Esophagus squamous epithelium (tissue), 5 donors: ENCODE measurements around the gene SLC17A5. TPM values are rescaled to one million over a fixed set of nuclear protein-coding genes. Genes with fewer than 3 reads are reported as not detected.
A peak's percentile ranks its signal among the peaks of the same experiment; 100 is the strongest.
"Not testable (repeated sequence)": the region's sequence is repeated elsewhere in the genome, so short reads cannot be mapped to it uniquely, and the experiment has no call there.

Experiments used
- DNase-seq: peaks from one replicate; lab custom pipeline; 2025; lab: John Stamatoyannopoulos, UW
- H3K27ac ChIP-seq, 4 donors: fragments of 200-600 bp; sonication (generic); one replicate each; pipeline ENCODE4 v1.5.1; 2016 to 2019; ENCODE audit warnings: mild to moderate bottlenecking in 1 of 4
- H3K27me3 ChIP-seq, 4 donors: fragments of 200-600 bp; sonication (generic); 1 replicate in 3 of 4; 2 replicates in 1 of 4; pipeline versions ENCODE4 v1.5.1 to v1.6.0; 2017 to 2021; ENCODE audit warnings: antibody characterized with exemption in 1 of 4
- H3K36me3 ChIP-seq, 3 donors: fragments of 200-600 bp; sonication (generic); one replicate each; pipeline ENCODE4 v1.5.1; 2016 to 2019
- H3K4me1 ChIP-seq, 3 donors: fragments of 200-600 bp; sonication (generic); one replicate each; pipeline ENCODE4 v1.5.1; 2017 to 2019
- H3K4me3 ChIP-seq, 4 donors: fragments of 200-600 bp; sonication (generic); 1 replicate in 3 of 4; 2 replicates in 1 of 4; pipeline ENCODE4 v1.5.1; 2016 to 2019; ENCODE audit warnings: mild to moderate bottlenecking in 2 of 4, moderate library complexity in 1 of 4
- H3K9me3 ChIP-seq, 3 donors: fragments of 200-600 bp; sonication (generic); one replicate each; pipeline ENCODE4 v1.5.1; 2016 to 2019
- CTCF ChIP-seq, 6 experiments: fragments of 450-650 bp in 4 of 6; fragments of 200-600 bp in 2 of 6; sonication (generic) in 2 of 6; IDR thresholded peaks; one replicate each; pipeline ENCODE4 v1.5.1; 2016 to 2019; ENCODE audit warnings: antibody characterized with exemption in 6 of 6, mild to moderate bottlenecking in 4 of 6, moderate library complexity in 4 of 6
- POLR2A ChIP-seq, 4 donors: fragments of 450-650 bp; IDR thresholded peaks; one replicate each; pipeline ENCODE4 v1.6.1; 2017; ENCODE audit warnings: antibody characterized with exemption in 4 of 4, mild to moderate bottlenecking in 4 of 4, moderate library complexity in 3 of 4
- WGBS, 2 donors: methylation state at CpG; one replicate each; pipeline ENCODE4 v1.1.5; 2018; 5-methylcytosine and 5-hydroxymethylcytosine counted together
- intact Hi-C: fragments of 100-400 bp; cut with DNase I; formaldehyde crosslinking; loops from one replicate; pipeline ENCODE4 v1.15.0; 2022
- total RNA-seq, 4 donors: library from RNA; depleted of rRNA; stranded (reverse); fragments of >200 nt; gene quantifications; one replicate each; pipeline ENCODE4 v1.1.0, GENCODE V29; 2016
- donor health status: DM: yes; HTN: yes; CAD: no.

Gene SLC17A5
- total RNA-seq, 4 donors from 2014 or later, result 6.7 to 13.7 (median 9.9) TPM

DNA sequence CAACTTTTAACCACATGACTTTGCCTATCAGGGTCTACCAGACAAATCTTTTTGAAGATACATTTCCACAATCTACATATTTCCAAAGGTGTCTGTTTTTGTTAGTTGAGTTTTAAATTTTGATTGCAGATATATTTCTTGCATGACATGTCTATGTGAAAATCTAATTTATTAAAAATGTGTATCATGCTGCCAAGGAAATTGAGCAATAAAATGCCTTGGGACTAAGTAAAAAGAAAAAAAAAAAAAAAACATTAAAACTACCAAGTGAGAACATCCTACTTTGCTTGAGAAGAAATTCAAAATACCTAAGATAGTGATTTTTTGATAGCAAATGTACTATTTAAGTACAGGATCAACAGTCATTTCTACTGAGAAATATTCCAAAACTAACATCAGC is 17.7 kb downstream of the SLC17A5 start:
- H3K36me3 ChIP-seq, result peaks cover 0 to 86% (median 0%) of the 10 kb centered on the region in 3 donors
- intact Hi-C loops, result no loop called here
- H3K27ac ChIP-seq, result peak overlapping the region in 1 of 4 donors; percentile 52
- no peaks in the 10 kb centered on the region for H3K27me3 ChIP-seq
- no peak for TF ChIP-seq POLR2A (IDR thresholded peaks at IDR 0.05)
- no peak for TF ChIP-seq CTCF (IDR thresholded peaks at IDR 0.05)
- no peak overlapping the region for H3K4me3 ChIP-seq
- DNase-seq, result no peak
- H3K4me1 ChIP-seq, result peaks cover 0 to 15% (median 0%) of the 10 kb centered on the region in 3 donors
- no peaks in the 10 kb centered on the region for H3K9me3 ChIP-seq

DNA sequence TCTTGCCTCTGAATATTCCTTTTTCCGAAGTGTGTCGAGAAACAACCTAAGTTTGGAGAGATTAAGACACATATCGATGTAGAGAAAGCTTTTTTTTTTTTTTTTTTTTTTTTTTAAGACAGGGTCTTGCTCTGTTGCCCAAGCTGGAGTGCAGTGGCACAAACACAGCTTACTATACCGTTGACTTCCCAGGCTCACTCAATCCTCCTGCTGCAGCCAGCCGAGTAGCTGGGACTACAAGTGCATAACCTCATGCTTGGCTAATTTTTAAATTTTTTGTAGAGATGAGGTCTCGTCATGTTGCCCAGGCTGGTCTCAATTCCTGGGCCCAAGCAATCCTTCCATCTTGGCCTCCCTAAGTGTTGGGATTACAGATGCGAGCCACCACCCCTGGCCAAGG is 21.4 kb downstream of the SLC17A5 start:
- Histone ChIP-seq H3K4me3 (no peak overlapping the region), H3K27me3 (no peaks in the 10 kb centered on the region), H3K36me3 (peaks cover 0 to 83% (median 6%) of the 10 kb centered on the region in 3 donors), H3K27ac (no peak overlapping the region), H3K9me3 (no peaks in the 10 kb centered on the region), H3K4me1 (peaks cover 0 to 15% (median 0%) of the 10 kb centered on the region in 3 donors)
- 90 to 94% methylated on average over 7 of the region's 7 CpGs for WGBS, 2 donors
- TF ChIP-seq POLR2A (IDR thresholded peaks at IDR 0.05), result no peak
- no peak for TF ChIP-seq CTCF (IDR thresholded peaks at IDR 0.05)
- no peak for DNase-seq
- intact Hi-C loops, result no loop called here

- H3K9me3 ChIP-seq, result no peaks in the 10 kb centered on the region
- no peak overlapping the region for H3K27ac ChIP-seq
- WGBS, 2 donors, result 77 to 82% methylated on average over 5 of the region's 5 CpGs
- no peak for TF ChIP-seq CTCF (IDR thresholded peaks at IDR 0.05)
- TF ChIP-seq POLR2A (IDR thresholded peaks at IDR 0.05), result no peak
- intact Hi-C loops, result no loop called here
- no peak for DNase-seq
- peaks cover 0 to 13% (median 0%) of the 10 kb centered on the region in 3 donors for H3K4me1 ChIP-seq
- no peak overlapping the region for H3K4me3 ChIP-seq
- H3K27me3 ChIP-seq, result no peaks in the 10 kb centered on the region
- H3K36me3 ChIP-seq, result peaks cover 0 to 82% (median 6%) of the 10 kb centered on the region in 3 donors
Measured at GRCh38 chr6:73631849-73632248, 21.9 kb downstream of the SLC17A5 start.

GRCh38 chr6:73630401-73630800 is 23.4 kb downstream of the SLC17A5 start:
- H3K27me3 ChIP-seq, result no peaks in the 10 kb centered on the region
- WGBS, 2 donors, result 77 to 87% methylated on average over 3 to 4 of the region's 4 CpGs
- TF ChIP-seq CTCF (IDR thresholded peaks at IDR 0.05), result no peak
- TF ChIP-seq POLR2A (IDR thresholded peaks at IDR 0.05), result no peak
- H3K27ac ChIP-seq, result no peak overlapping the region
- H3K4me3 ChIP-seq, result no peak overlapping the region
- peaks cover 0 to 86% (median 6%) of the 10 kb centered on the region in 3 donors for H3K36me3 ChIP-seq
- H3K9me3 ChIP-seq, result no peaks in the 10 kb centered on the region
- DNase-seq, result no peak
- H3K4me1 ChIP-seq, result no peaks in the 10 kb centered on the region
- intact Hi-C loops, result no loop called here

- WGBS, 2 donors, result 71 to 96% methylated on average over 4 of the region's 4 CpGs
- peaks cover 0 to 57% (median 6%) of the 10 kb centered on the region in 3 donors for H3K36me3 ChIP-seq
- DNase-seq, result no peak
- TF ChIP-seq POLR2A (IDR thresholded peaks at IDR 0.05) (no peak), CTCF (IDR thresholded peaks at IDR 0.05) (no peak)
- H3K4me1 ChIP-seq, result no peaks in the 10 kb centered on the region
- no peak overlapping the region for H3K4me3 ChIP-seq
- no peaks in the 10 kb centered on the region for H3K27me3 ChIP-seq
- intact Hi-C loops, result no loop called here
- H3K9me3 ChIP-seq, result no peaks in the 10 kb centered on the region
- no peak overlapping the region for H3K27ac ChIP-seq
Measured at GRCh38 chr6:73624896-73625295, 28.9 kb downstream of the SLC17A5 start.

DNA sequence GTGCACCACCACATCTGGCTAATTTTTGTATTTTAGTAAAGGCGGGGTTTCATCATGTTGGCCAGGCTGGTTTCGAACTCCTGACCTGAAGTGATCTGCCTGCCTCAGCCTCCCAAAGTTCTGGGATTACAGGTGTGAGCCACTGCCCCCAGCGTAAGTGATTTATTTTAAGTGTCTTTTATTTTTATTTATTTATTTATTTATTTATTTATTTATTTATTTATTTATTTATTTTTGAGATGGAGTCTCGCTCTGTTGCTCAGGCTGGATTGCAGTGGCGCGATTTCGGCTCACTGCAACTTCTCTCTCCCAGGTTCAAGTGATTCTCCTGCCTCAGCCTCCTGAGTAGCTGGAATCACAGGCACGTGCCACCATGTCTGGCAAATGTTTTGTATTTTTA is 30.3 kb downstream of the SLC17A5 start:
- H3K4me1 ChIP-seq, H3K9me3 ChIP-seq, H3K27ac ChIP-seq, H3K27me3 ChIP-seq, H3K4me3 ChIP-seq, DNase-seq, intact Hi-C loops: not testable (repeated sequence)
- H3K36me3 ChIP-seq, result peaks cover 0 to 44% (median 0%) of the 10 kb centered on the region in 3 donors
- 93 to 94% methylated on average over 8 of the region's 8 CpGs for WGBS, 2 donors

DNA sequence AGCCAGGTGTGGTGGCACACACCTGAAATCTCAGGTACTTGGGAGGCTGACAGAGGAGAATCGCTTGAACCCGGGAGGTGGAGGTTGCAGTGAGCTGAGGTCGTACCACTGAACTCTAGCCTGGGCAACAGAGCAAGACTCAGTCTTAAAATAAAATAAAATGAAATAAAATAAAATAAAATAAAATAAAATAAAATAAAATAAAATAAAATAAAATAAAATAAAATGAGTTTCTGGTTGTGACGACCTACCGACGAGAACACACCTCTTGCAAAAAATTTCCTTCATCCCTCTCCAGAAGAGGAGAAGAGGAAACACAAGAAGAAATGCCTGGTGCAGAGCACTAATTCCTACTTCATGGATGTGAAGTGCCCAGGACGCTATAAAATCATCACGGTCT is 35.7 kb downstream of the SLC17A5 start:
- intact Hi-C loops, result loop anchor here (10.0 kb wide), 1 partner anchor 93 kb away; the partner anchor contains the start of gene EEF1A1
- H3K27ac ChIP-seq, result not testable (repeated sequence)

More for the DNA sequence above, 35.7 kb downstream of the SLC17A5 start:
- WGBS, 2 donors, result 90 to 93% methylated on average over 8 of the region's 8 CpGs
- not testable (repeated sequence) for H3K4me3 ChIP-seq, H3K9me3 ChIP-seq, H3K4me1 ChIP-seq, DNase-seq, H3K27me3 ChIP-seq
- peaks cover 0 to 58% (median 3%) of the 10 kb centered on the region in 3 donors for H3K36me3 ChIP-seq
